Thymus (tissue), 11 donors: ENCODE measurements around the gene CRLF3. TPM values are rescaled to one million over a fixed set of nuclear protein-coding genes. Genes with fewer than 3 reads are reported as not detected.
"Not testable (repeated sequence)": the region's sequence is repeated elsewhere in the genome, so short reads cannot be mapped to it uniquely, and the experiment has no call there.

Experiments used
- DNase-seq, 9 donors: peaks; one replicate each; pipeline ENCODE4 v3.0.0-alpha.2; 2013; ENCODE audit warnings: low spot score in 9 of 9, low read depth in 6 of 9, missing footprints in 1 of 9
- H3K27ac ChIP-seq, 2 donors: one replicate each; pipeline ENCODE4 v1.5.1; 2013; ENCODE audit warnings: control low read depth in 1 of 2, low read depth in 1 of 2, low read length in 1 of 2, mild to moderate bottlenecking in 1 of 2, moderate library complexity in 1 of 2
- H3K27me3 ChIP-seq, 2 donors: one replicate each; pipeline ENCODE4 v1.5.1; 2013; ENCODE audit warnings: low read length in 1 of 2; ENCODE audit not compliant: control insufficient read depth in 2 of 2, insufficient read depth in 1 of 2
- H3K36me3 ChIP-seq, 2 donors: one replicate each; pipeline ENCODE4 v1.5.1; 2013; ENCODE audit warnings: low read length in 1 of 2, mild to moderate bottlenecking in 1 of 2, moderate library complexity in 1 of 2; ENCODE audit not compliant: control insufficient read depth in 2 of 2, insufficient read depth in 2 of 2
- H3K4me1 ChIP-seq, 2 donors: one replicate each; pipeline ENCODE4 v1.5.1; 2013; ENCODE audit warnings: low read length in 2 of 2; ENCODE audit not compliant: control insufficient read depth in 2 of 2, insufficient read depth in 2 of 2
- H3K4me3 ChIP-seq, 2 donors: one replicate each; pipeline ENCODE4 v1.5.1; 2013; ENCODE audit warnings: low read length in 2 of 2, control low read depth in 1 of 2, mild to moderate bottlenecking in 1 of 2
- H3K9me3 ChIP-seq, 2 donors: one replicate each; pipeline ENCODE4 v1.5.1; 2013; ENCODE audit warnings: low read length in 1 of 2, mild to moderate bottlenecking in 1 of 2; ENCODE audit not compliant: control insufficient read depth in 2 of 2, insufficient read depth in 1 of 2
- WGBS: extraction: QIAGEN DNeasy Blood & Tissue Kit; methylation state at CpG from one replicate; pipeline ENCODE4 v1.1.7; 2013; 5-methylcytosine and 5-hydroxymethylcytosine counted together
- polyA plus RNA-seq: library from polyadenylated mRNA; stranded (reverse); fragments of 200-250 nt; gene quantifications from one replicate; pipeline ENCODE4 v1.2.3, GENCODE V29; 2013
- total RNA-seq: library from RNA; stranded (reverse); fragments of 120-200 nt; gene quantifications from one replicate; pipeline ENCODE4 v1.2.4, GENCODE V29; 2013
- donor health status: healthy.

The CRLF3 gene
- total and polyA plus RNA-seq, 2 donors, result 28.5 to 38.7 TPM

DNA sequence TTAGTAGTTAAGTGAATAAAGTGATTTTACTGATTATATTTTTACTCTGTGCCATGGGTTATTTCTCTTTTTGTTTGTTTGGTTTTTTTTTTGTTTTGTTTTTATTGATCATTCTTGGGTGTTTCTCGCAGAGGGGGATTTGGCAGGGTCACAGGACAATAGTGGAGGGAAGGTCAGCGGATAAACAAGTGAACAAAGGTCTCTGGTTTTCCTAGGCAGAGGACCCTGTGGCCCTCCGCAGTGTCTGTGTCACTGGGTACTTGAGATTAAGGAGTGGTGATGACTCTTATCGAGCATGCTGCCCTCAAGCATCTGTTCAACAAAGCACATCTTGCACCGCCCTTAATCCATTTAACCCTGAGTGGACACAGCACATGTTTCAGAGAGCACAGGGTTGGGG lies 88.8 kb downstream of the CRLF3 start:
- not testable (repeated sequence) for DNase-seq, H3K4me1 ChIP-seq, H3K4me3 ChIP-seq, H3K36me3 ChIP-seq, H3K9me3 ChIP-seq, H3K27ac ChIP-seq, H3K27me3 ChIP-seq
- 95% methylated on average over 5 of the region's 5 CpGs for WGBS

DNA sequence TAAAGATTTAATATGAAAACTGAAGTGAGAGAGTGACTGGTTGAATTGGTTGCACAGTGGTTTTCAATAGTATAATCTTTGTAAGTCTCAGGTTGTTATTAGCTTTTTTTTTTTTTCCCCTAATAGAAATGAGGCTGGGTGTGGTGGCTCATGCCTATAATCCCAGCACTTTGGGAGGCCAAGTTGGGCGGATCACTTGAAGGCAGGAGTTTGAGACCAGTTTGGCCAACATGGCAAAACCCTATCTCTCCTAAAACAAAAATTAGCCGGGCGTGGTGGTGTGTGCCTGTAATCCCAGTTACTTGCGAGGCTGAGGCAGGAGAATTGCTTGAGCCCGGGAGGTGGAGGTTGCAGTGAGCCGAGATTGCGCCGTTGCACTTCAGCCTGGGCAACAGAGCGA lies 89.3 kb downstream of the CRLF3 start:
- not testable (repeated sequence) for H3K27me3 ChIP-seq, H3K4me3 ChIP-seq, H3K9me3 ChIP-seq, DNase-seq, H3K4me1 ChIP-seq, H3K36me3 ChIP-seq, H3K27ac ChIP-seq
- WGBS, result 98% methylated on average over 9 of the region's 9 CpGs

DNA sequence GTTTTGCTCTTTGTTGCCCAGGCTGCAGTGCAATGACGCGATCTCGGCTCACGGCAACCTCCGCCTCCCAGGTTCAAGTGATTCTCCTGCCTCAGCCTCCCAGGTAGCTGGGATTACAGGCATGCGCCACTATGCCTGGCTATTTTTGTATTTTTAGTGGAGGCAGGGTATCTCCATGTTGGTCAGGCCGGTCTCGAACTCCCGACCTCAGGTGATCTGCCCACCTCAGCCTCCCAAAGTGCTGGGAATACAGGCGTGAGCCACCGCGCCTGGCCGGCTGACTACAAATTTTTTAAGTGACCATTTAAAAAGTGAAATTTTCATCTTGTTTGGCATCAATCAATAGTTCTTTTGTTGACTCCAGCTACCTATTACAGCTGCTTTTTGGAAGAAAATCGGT lies 90.3 kb downstream of the CRLF3 start:
- not testable (repeated sequence) for DNase-seq

More for the DNA sequence above, 90.3 kb downstream of the CRLF3 start:
- WGBS, result 98% methylated on average over 14 of the region's 14 CpGs
- not testable (repeated sequence) for H3K36me3 ChIP-seq, H3K9me3 ChIP-seq, H3K27ac ChIP-seq, H3K4me3 ChIP-seq, H3K4me1 ChIP-seq, H3K27me3 ChIP-seq

Other genes starting within 250 kb of the CRLF3 start
- 9.3 TPM for gene ATAD5, start 7.3 kb upstream of the CRLF3 start, total RNA-seq
- gene ATAD5, start 7.3 kb upstream of the CRLF3 start, polyA plus RNA-seq, result 1.1 TPM
- 18.7 TPM for gene TEFM, start 81.5 kb upstream of the CRLF3 start, total RNA-seq
- gene TEFM, start 81.5 kb upstream of the CRLF3 start, polyA plus RNA-seq, result 16.6 TPM
- 8.1 TPM for gene ADAP2, start 97.3 kb upstream of the CRLF3 start, total RNA-seq
- gene ADAP2, start 97.3 kb upstream of the CRLF3 start, polyA plus RNA-seq, result 13.8 TPM
- gene RNF135, start 146.3 kb upstream of the CRLF3 start, total RNA-seq, result 6.7 TPM
- gene RNF135, start 146.3 kb upstream of the CRLF3 start, polyA plus RNA-seq, result 19.2 TPM